IMR-90 (cell line): ENCODE results near the gene NEK8. TPM values are rescaled to one million over a fixed set of nuclear protein-coding genes. Genes with fewer than 3 reads are reported as not detected.

Source experiments
- ATAC-seq: fragments of 200-7000 bp; cut with Tn5 transposase; 2 replicates; pipeline ENCODE4 v1.9.1; 2020; ENCODE audit warnings: low read depth, mild to moderate bottlenecking, moderate library complexity
- BruUV-seq: library from RNA; stranded (reverse); fragments of 400-500 nt; replicated peaks from 2 replicates; lab custom pipeline; 2021; lab: Mats Ljungman, UMichigan
- CTCF ChIA-PET: fragments of 300-600 bp; formaldehyde crosslinking; extraction: SDS; loops from one replicate; lab custom pipeline; 2021; ENCODE audit warnings: antibody characterized with exemption; lab: Yijun Ruan, JAX
- POLR2A ChIA-PET: fragments of 300-600 bp; sonication (Branson Sonifier 250); formaldehyde crosslinking; loops from one replicate; lab custom pipeline; 2022; ENCODE audit warnings: antibody characterized with exemption; ENCODE audit not compliant: unreplicated experiment; lab: Charles Lee
- DNase-seq: peaks from one replicate; pipeline ENCODE4 v3.0.0; 2013
- H2AFZ ChIP-seq: replicated peaks from 2 replicates; pipeline ENCODE3; 2013; ENCODE audit warnings: low read length, mild to moderate bottlenecking; ENCODE audit not compliant: poor library complexity
- H2AK5ac ChIP-seq: 2 replicates; pipeline ENCODE4 v1.6.1; 2013; ENCODE audit warnings: low read depth, low read length, inconsistent platforms
- H2AK9ac ChIP-seq: replicated peaks from 2 replicates; pipeline ENCODE3; 2013; ENCODE audit warnings: mild to moderate bottlenecking, low read depth, low read length, moderate library complexity; ENCODE audit not compliant: poor library complexity
- H2BK120ac ChIP-seq: 2 replicates; pipeline ENCODE4 v1.6.1; 2013; ENCODE audit warnings: low read depth, low read length, inconsistent platforms
- H2BK15ac ChIP-seq: 3 replicates; pipeline ENCODE4 v1.6.1; 2013; ENCODE audit warnings: low read depth, low read length, inconsistent platforms
- H2BK20ac ChIP-seq: 2 replicates; pipeline ENCODE4 v1.6.1; 2013; ENCODE audit warnings: low read depth, mild to moderate bottlenecking, inconsistent platforms, low read length, moderate library complexity
- H2BK5ac ChIP-seq: 2 replicates; pipeline ENCODE4 v1.6.1; 2013; ENCODE audit warnings: mild to moderate bottlenecking, low read depth, low read length, inconsistent platforms; ENCODE audit not compliant: poor library complexity, severe bottlenecking
- H3K14ac ChIP-seq: replicated peaks from 2 replicates; pipeline ENCODE4 v1.6.1; 2013; ENCODE audit warnings: low read depth, low read length, inconsistent platforms
- H3K18ac ChIP-seq: 2 replicates; pipeline ENCODE4 v1.6.1; 2013; ENCODE audit warnings: low read depth, low read length, control low read depth
- H3K23ac ChIP-seq: 2 replicates; pipeline ENCODE4 v1.6.1; 2013; ENCODE audit warnings: low read depth, low read length, inconsistent platforms
- H3K27ac ChIP-seq: 2 replicates; pipeline ENCODE4 v1.5.1; 2013; ENCODE audit warnings: mild to moderate bottlenecking, control low read depth, low read length; ENCODE audit not compliant: insufficient read depth
- H3K27me3 ChIP-seq: 2 replicates; pipeline ENCODE4 v1.6.1; 2013; ENCODE audit warnings: low read length; ENCODE audit not compliant: control insufficient read depth, insufficient read depth
- H3K36me3 ChIP-seq: 2 replicates; pipeline ENCODE4 v1.6.1; 2013; ENCODE audit warnings: low read length, mixed read lengths; ENCODE audit not compliant: control insufficient read depth, insufficient read depth
- H3K4ac ChIP-seq: 2 replicates; pipeline ENCODE4 v1.6.1; 2013; ENCODE audit warnings: low read depth, low read length, inconsistent platforms
- H3K4me1 ChIP-seq: 2 replicates; pipeline ENCODE4 v1.6.1; 2013; ENCODE audit warnings: low read length, mixed read lengths; ENCODE audit not compliant: control insufficient read depth, insufficient read depth
- H3K4me2 ChIP-seq: 2 replicates; pipeline ENCODE4 v1.6.1; 2013; ENCODE audit warnings: low read depth, mild to moderate bottlenecking, control low read depth, low read length, moderate library complexity
- H3K4me3 ChIP-seq: 2 replicates; pipeline ENCODE4 v1.5.1; 2013; ENCODE audit warnings: low read depth, mild to moderate bottlenecking, control low read depth, low read length, moderate library complexity; ENCODE audit not compliant: insufficient read depth
- H3K56ac ChIP-seq: 2 replicates; pipeline ENCODE4 v1.6.1; 2013; ENCODE audit warnings: low read length, inconsistent platforms; ENCODE audit not compliant: insufficient read depth; ENCODE audit errors: extremely low read depth
- H3K79me1 ChIP-seq, 2 experiments: 2 replicates each; pipeline ENCODE4 v1.6.1; 2013; ENCODE audit warnings: low read length in 2 of 2, inconsistent platforms in 1 of 2, low read depth in 1 of 2
- H3K9ac ChIP-seq: 2 replicates; pipeline ENCODE4 v1.6.1; 2013; ENCODE audit warnings: low read depth, low read length, control low read depth
- H3K9me1 ChIP-seq: 2 replicates; pipeline ENCODE4 v1.6.1; 2013; ENCODE audit warnings: low read length, inconsistent platforms; ENCODE audit not compliant: insufficient read depth
- H3K9me3 ChIP-seq: 2 replicates; pipeline ENCODE4 v1.6.1; 2013; ENCODE audit warnings: low read length; ENCODE audit not compliant: control insufficient read depth, insufficient read depth
- H4K20me1 ChIP-seq: 2 replicates; pipeline ENCODE4 v1.6.1; 2013; ENCODE audit warnings: low read length, inconsistent platforms; ENCODE audit not compliant: insufficient read depth
- H4K5ac ChIP-seq: 2 replicates; pipeline ENCODE4 v1.6.1; 2013; ENCODE audit warnings: mild to moderate bottlenecking, low read depth, low read length, control low read depth
- H4K8ac ChIP-seq, 2 experiments: 2 replicates each; pipeline ENCODE4 v1.6.1; 2013; ENCODE audit warnings: low read depth in 2 of 2, low read length in 2 of 2, control low read depth in 1 of 2, inconsistent platforms in 1 of 2
- H4K91ac ChIP-seq: 2 replicates; pipeline ENCODE4 v1.6.1; 2013; ENCODE audit warnings: low read depth, low read length, inconsistent platforms; ENCODE audit not compliant: insufficient read depth
- BHLHE40 ChIP-seq: fragments of 150-350 bp; IDR thresholded peaks from 2 replicates; pipeline ENCODE4 v1.6.1; 2016; ENCODE audit warnings: mild to moderate bottlenecking, low read depth, low read length
- CEBPB ChIP-seq: IDR thresholded peaks from 2 replicates; pipeline ENCODE4 v1.6.1; 2012; ENCODE audit warnings: low read depth, low read length, improper control_type of control experiment
- CHD1 ChIP-seq: IDR thresholded peaks from 2 replicates; pipeline ENCODE4 v1.6.1; 2012; ENCODE audit warnings: low read depth, low read length, improper control_type of control experiment
- FOS ChIP-seq: fragments of 150-350 bp; IDR thresholded peaks from 2 replicates; pipeline ENCODE4 v1.6.1; 2016; ENCODE audit warnings: low read depth, low read length
- MAFK ChIP-seq: IDR thresholded peaks from 2 replicates; pipeline ENCODE4 v1.6.1; 2012; ENCODE audit warnings: low read depth, low read length, improper control_type of control experiment
- MAZ ChIP-seq: IDR thresholded peaks from 2 replicates; pipeline ENCODE4 v1.6.1; 2012; ENCODE audit warnings: low read depth, mild to moderate bottlenecking, low read length, improper control_type of control experiment, moderate library complexity, borderline replicate concordance
- MXI1 ChIP-seq: IDR thresholded peaks from 2 replicates; pipeline ENCODE4 v1.6.1; 2012; ENCODE audit warnings: low read depth, mild to moderate bottlenecking, low read length, moderate library complexity, borderline replicate concordance
- NFE2L2 ChIP-seq: fragments of 150-350 bp; IDR thresholded peaks from 2 replicates; pipeline ENCODE4 v1.6.1; 2016; ENCODE audit warnings: low read depth, mild to moderate bottlenecking, low read length
- POLR2A ChIP-seq: IDR thresholded peaks from 2 replicates; pipeline ENCODE4 v1.6.1; 2012; ENCODE audit warnings: mild to moderate bottlenecking, low read depth, low read length
- RAD21 ChIP-seq: IDR thresholded peaks from 2 replicates; pipeline ENCODE4 v1.6.1; 2012; ENCODE audit warnings: low read length, improper control_type of control experiment
- RCOR1 ChIP-seq: IDR thresholded peaks from 2 replicates; pipeline ENCODE4 v1.6.1; 2012; ENCODE audit warnings: mild to moderate bottlenecking, low read length, improper control_type of control experiment; ENCODE audit not compliant: insufficient replicate concordance
- RFX5 ChIP-seq: IDR thresholded peaks from 2 replicates; pipeline ENCODE4 v1.8.0; 2012; ENCODE audit warnings: low read depth, mild to moderate bottlenecking, low read length, moderate library complexity
- SMC3 ChIP-seq: fragments of 150-350 bp; IDR thresholded peaks from 2 replicates; pipeline ENCODE4 v1.6.1; 2016; ENCODE audit warnings: low read depth, mild to moderate bottlenecking, antibody characterized with exemption, low read length, moderate library complexity
- WGBS, 2 experiments: methylation state at CpG; one replicate each; pipeline versions ENCODE4 v1.1.5 to v1.1.7; 2013; ENCODE audit warnings: missing lambda C conversion rate in 2 of 2; ENCODE audit not compliant: insufficient read length in 1 of 2; ENCODE audit errors: extremely low coverage in 2 of 2; 5-methylcytosine and 5-hydroxymethylcytosine counted together
- dilution Hi-C: fragments of 300-500 bp; cut with HindIII; formaldehyde crosslinking; loops from one replicate; pipeline ENCODE4 v1.14.3; 2018; ENCODE audit warnings: low sequenced_read_pairs; ENCODE audit not compliant: unreplicated experiment
- in situ Hi-C: fragments of 300-500 bp; cut with MboI; formaldehyde crosslinking; loops from 3 replicates; pipeline ENCODE4 v1.14.3; 2019; ENCODE audit warnings: low sequenced_read_pairs, inconsistent platforms, mixed read lengths
- intact Hi-C: fragments of 100-400 bp; cut with micrococcal nuclease; formaldehyde crosslinking; loops from 2 replicates; pipeline ENCODE4 v1.10.0; 2022
- polyA plus RNA-seq, 3 experiments: library from polyadenylated mRNA; depleted of rRNA; stranded (reverse); fragments of >200 nt; gene quantifications; 2 replicates each; pipeline ENCODE4 v1.2.3, GENCODE V29; 2012; ENCODE audit warnings: low replicate concordance in 1 of 3
- total RNA-seq: library from RNA; depleted of rRNA; stranded (reverse); fragments of >200 nt; gene quantifications from 2 replicates; pipeline ENCODE4 v1.2.3, GENCODE V29; 2012
- TF ChIP-seq, protein P1 (sequence below): conservative IDR thresholded peaks from 2 replicates; pipeline ENCODE4 v1.5.1; 2012; ENCODE audit warnings: mild to moderate bottlenecking, low read depth, low read length, improper control_type of control experiment
- TF ChIP-seq, protein P2 (sequence below): fragments of 150-350 bp; IDR thresholded peaks from 2 replicates; pipeline ENCODE4 v1.6.1; 2016; ENCODE audit warnings: low read depth, mild to moderate bottlenecking, low read length, moderate library complexity, borderline replicate concordance
- TF ChIP-seq, protein P3 (sequence below): fragments of 150-350 bp; IDR thresholded peaks from 2 replicates; pipeline ENCODE4 v1.6.1; 2017; ENCODE audit warnings: mild to moderate bottlenecking, antibody characterized with exemption, low read length, low read depth

Gene NEK8
- total and polyA plus RNA-seq, 2 of the 4 experiments (the other 2 are of a cell fraction), result 4.6 to 5.2 TPM

DNA sequence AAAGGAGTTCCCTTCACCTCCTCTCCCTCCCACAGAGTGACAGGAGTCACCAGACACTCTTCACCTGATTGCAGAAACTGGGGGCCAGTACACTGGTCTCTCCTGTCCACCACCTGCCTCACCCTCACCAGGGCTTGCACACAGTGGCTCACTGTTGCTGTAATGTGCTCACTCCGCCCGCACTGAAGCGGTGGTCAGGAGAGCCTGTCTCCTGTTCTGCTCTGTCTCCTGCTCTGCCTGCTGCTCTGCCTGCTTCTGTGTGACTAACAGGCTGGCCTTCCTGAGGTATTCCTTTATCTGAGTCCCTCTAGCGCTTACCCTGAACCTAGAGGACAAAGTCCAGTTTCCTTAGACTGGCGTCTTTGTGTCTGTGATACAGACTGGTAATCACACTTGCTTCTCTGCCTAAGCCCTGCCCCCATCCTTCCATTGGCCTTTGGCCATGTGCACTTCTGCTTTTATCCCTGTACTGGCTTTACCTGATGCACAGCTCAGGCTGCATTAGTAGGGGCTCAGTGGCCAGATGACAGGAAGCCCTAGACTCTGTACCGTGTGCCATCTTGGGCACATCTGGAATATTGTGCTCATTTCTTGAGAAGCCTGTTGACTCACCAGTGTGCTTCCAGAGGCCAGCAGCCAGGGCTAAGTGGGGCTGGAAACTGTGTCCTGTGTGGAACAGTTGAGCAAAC lies 30.2 kb upstream of the NEK8 start:
- Histone ChIP-seq H2AK9ac (no peak overlapping the region), H3K27ac (no peak overlapping the region), H3K4ac (no peak overlapping the region), H3K23ac (no peak overlapping the region), H2BK15ac (no peak overlapping the region), H3K4me1 (no peaks in the 10 kb centered on the region), H3K9me1 (0 out of 2 replicates have a peak, but pooled peaks cover 7% of the 10 kb centered on the region), H4K91ac (no peak overlapping the region), H4K20me1 (peaks cover 3% of the 10 kb centered on the region), H3K4me3 (no peak overlapping the region), H2AFZ (no peak overlapping the region), H3K14ac (no peak overlapping the region), H3K4me2 (no peak overlapping the region), H2AK5ac (no peak overlapping the region), H3K9ac (no peak overlapping the region), H3K9me3 (no peaks in the 10 kb centered on the region), H3K36me3 (peaks cover 91% of the 10 kb centered on the region), H3K79me1 (peaks cover 3 to 10% of the 10 kb centered on the region in 2 experiments; a peak in 2 of 4 replicates), H3K56ac (no peak overlapping the region), H2BK5ac (no peak overlapping the region), H2BK20ac (no peak overlapping the region), H4K5ac (no peak overlapping the region), H3K27me3 (no peaks in the 10 kb centered on the region), H4K8ac (no peak overlapping the region), H3K18ac (no peak overlapping the region), H2BK120ac (no peak overlapping the region)
- ATAC-seq (no peak), DNase-seq (no peak)
- dilution Hi-C loops, result no loop called here
- no TSS peak for BruUV-seq
- intact Hi-C loops, result no loop called here
- in situ Hi-C loops, result no loop called here
- WGBS, 2 experiments, result 100% methylated on average over 4 of the region's 6 CpGs; no CpG with 5 or more reads in 1 of the 2 experiments
- no peak for TF ChIP-seq CEBPB
- TF ChIP-seq MXI1, result no peak
- no peak for TF ChIP-seq RAD21
- TF ChIP-seq CHD1, result no peak
- TF ChIP-seq BHLHE40, result no peak
- TF ChIP-seq, protein P1, sequence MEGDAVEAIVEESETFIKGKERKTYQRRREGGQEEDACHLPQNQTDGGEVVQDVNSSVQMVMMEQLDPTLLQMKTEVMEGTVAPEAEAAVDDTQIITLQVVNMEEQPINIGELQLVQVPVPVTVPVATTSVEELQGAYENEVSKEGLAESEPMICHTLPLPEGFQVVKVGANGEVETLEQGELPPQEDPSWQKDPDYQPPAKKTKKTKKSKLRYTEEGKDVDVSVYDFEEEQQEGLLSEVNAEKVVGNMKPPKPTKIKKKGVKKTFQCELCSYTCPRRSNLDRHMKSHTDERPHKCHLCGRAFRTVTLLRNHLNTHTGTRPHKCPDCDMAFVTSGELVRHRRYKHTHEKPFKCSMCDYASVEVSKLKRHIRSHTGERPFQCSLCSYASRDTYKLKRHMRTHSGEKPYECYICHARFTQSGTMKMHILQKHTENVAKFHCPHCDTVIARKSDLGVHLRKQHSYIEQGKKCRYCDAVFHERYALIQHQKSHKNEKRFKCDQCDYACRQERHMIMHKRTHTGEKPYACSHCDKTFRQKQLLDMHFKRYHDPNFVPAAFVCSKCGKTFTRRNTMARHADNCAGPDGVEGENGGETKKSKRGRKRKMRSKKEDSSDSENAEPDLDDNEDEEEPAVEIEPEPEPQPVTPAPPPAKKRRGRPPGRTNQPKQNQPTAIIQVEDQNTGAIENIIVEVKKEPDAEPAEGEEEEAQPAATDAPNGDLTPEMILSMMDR, result no peak
- TF ChIP-seq MAFK, result no peak
- TF ChIP-seq RCOR1, result no peak
- TF ChIP-seq MAZ, result no peak
- TF ChIP-seq NFE2L2, result no peak
- no peak for TF ChIP-seq FOS
- TF ChIP-seq, protein P2, sequence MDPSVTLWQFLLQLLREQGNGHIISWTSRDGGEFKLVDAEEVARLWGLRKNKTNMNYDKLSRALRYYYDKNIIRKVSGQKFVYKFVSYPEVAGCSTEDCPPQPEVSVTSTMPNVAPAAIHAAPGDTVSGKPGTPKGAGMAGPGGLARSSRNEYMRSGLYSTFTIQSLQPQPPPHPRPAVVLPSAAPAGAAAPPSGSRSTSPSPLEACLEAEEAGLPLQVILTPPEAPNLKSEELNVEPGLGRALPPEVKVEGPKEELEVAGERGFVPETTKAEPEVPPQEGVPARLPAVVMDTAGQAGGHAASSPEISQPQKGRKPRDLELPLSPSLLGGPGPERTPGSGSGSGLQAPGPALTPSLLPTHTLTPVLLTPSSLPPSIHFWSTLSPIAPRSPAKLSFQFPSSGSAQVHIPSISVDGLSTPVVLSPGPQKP, result no peak
- no peak for TF ChIP-seq RFX5
- no peak for TF ChIP-seq POLR2A
- TF ChIP-seq, protein P3, sequence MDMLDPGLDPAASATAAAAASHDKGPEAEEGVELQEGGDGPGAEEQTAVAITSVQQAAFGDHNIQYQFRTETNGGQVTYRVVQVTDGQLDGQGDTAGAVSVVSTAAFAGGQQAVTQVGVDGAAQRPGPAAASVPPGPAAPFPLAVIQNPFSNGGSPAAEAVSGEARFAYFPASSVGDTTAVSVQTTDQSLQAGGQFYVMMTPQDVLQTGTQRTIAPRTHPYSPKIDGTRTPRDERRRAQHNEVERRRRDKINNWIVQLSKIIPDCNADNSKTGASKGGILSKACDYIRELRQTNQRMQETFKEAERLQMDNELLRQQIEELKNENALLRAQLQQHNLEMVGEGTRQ, result no peak
- no peak for TF ChIP-seq SMC3
- ChIA-PET CTCF (no interaction called here), POLR2A (no interaction called here)
